Retina (tissue), 1 donor: ENCODE results near the gene ACTN1.

Experiments used
- DNase-seq: peaks from one replicate; pipeline ENCODE4 v3.0.0-alpha.2; 2016

The ACTN1 gene

GRCh38 chr14:68948686-68949600 is 30.2 kb downstream of the ACTN1 start:
- DNase-seq = no peak

DNA sequence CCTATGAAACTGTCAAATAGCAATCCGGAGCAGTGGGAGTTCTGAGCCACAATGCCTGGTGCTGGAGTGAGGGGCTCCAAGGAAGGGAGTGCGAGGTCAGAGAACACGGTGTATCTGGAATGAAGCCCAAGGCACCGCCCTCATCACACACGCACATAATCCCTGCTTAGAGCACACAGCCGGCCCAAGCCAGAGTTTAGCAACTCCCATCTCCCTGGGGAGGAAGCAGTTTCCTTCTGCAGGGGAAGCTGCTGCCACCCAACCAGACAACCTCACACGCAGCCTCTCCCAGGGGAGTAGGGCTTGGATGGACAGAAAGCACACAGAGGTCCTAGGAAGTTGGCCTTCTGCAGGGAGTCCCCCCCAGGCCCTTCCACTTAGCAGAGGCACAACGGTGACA is 31.3 kb downstream of the ACTN1 start:
- no peak for DNase-seq

- DNase-seq = no peak
These were observed 32.6 kb downstream of the ACTN1 start for GRCh38 chr14:68946489-68946822.

DNA sequence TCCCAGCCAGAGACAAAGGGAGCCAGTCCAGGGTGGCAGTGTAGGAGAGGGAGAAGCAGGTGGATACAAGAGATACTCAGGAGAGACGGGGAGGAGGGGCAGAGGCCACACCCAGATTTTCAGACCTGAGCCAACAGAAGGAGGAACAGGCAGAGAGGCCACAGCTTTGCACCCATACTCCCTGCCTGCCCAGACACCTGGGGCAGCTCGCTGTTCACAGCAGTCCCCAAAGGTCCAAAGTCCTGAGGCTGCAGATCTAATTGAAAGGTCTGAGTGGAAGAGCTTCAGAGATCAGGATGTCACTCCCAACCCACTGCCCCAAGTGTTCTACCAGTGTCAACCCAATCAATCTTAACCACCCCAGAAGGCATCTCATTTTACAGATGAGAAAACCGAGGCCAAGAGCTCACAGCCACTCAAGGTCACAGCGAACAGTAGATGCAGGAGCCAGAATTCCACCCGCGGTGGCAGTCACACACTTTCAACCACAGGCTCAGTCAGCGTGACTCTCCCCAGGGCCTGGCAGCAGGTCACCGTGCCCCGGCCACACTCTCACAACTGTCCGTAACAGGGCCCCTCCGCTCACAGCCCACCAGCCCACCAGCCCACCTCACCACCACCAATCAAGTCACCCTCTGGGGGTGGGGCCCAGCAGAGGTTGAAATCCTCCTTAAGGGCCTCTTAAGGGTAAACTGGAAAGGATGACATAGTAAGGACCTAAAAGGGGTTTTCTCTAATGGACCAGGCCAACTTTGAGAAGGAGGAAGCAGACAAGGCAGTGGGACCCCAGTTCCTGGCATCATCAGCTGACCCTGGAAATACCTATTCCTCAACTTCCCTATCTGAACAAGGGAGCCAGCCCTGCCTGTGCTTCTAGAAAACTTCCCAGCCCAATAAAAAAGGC is 33.3 kb downstream of the ACTN1 start:
- DNase-seq = no peak

DNA sequence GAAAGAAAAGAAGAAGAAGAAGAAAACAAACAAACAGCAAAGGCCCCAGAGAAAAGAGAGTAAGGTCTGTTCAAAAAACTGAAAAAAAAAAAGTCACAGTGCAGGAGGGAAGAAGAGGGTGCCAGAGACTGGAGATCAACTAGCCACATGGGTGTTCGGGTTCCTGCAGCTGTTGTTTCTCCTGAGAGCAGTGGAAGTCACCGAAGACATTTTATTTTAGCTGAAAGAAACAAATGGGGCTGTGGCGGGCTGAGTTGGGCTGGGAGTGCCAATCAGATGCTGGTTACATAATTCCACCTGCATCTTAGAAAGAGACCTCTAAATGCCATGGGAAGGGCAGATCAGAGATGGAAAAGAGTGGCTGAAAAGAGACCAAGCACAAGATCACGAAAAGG is 33.9 kb downstream of the ACTN1 start:
- DNase-seq = no peak

GRCh38 chr14:68944162-68944561 is 34.9 kb downstream of the ACTN1 start:
- no peak for DNase-seq

DNA sequence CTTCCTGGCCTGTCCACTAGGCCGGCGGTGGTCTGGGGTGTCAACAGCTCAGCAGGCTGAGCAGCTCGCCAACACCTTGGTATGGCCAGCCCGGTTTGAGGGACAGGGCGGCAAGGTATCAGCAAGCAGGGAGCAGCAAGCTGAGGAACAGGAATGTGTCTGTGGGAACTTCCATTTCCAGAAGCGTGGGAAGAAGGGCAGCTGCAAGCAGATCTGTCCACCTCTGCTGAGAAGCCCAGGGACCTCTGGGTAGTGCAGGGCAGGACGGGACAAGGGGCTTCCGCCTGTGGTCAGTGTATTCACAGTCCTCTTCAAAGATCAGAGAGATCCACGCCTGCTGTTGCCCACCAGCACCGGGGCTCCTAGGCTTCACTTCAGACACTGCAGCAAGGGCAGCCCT is 36.0 kb downstream of the ACTN1 start:
- DNase-seq = no peak

- no peak for DNase-seq
These were observed 36.6 kb downstream of the ACTN1 start for GRCh38 chr14:68942296-68943035.

DNA sequence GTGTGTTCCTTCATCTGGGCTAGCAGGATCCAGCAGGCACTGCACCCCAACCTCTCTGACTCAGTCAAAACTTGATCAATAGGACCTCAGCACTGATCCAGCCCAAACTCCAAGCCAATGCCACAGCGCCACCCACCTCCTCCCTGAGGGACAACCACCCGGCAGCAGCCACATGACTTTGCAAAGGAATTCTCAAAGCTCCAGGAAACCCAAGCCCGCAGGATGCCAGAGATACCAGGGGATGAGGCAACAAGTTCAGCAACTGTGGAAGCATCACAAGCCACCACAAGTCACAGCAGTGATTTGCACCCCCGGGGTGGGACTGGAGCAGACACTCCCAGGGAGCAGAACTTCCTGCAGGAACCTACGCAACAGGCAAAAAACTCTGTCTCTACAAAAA is 37.3 kb downstream of the ACTN1 start:
- DNase-seq = no peak

DNA sequence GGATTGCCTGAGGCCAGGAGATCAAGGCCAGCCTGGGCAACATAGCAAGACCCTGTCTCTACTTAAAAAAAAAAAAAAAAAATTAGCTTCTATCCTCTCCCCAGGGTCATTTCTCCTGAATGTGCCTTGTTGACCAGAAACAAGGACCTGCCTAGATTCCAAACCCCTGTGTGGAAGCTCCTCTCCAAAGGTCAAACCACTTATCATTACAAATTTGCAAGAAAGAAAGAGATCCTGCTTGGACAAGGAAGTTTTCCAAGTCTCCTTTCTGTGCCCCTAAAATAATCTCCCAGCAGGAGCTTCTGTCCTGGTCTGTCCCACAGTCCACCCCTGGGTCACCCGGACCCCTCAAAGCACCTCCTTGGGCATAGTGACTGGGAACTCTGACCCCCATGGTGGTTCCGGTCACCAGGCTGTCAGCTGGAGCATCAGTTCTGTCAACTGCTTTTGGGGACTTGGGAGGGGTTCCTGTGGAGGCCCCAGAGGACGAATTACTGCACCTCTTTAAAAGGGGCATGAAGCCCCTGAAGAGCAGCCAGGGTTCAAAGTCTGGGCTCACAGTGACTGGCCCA is 38.4 kb downstream of the ACTN1 start:
- DNase-seq = no peak

DNA sequence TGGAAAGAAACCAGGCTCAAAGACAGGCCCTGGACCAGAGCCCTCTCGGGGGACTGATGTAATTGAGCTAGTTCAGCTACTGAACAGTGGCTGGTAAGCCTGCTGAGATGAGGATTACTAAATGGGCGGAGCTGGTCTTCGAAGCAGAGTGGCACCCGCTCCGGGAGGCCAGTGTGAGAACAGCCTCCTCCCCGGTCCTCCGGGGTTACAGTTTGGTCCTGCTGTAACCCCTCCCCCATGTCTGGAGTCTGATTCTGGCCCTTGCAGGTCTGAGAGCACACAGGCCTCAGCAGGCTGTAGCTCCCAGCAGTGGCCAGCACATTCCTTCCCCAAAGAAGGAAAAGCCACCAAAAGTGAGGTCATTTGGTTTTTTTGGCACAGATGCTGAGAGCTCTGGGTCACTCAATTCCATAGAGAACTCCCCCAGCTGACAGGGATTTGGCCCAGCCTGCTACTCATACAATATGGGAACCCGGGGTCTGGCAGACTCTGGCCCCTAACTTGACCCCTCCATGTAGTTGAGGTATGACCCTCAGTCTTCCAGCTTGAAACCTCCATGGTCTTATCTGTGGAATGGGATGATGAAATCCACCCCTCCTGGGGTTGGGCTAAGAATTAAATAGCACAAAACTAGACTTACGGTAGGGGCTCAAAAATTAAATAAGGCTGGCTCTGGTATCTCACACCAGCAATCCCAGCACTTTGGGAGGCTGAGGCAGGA is 39.0 kb downstream of the ACTN1 start:
- no peak for DNase-seq

GRCh38 chr14:68939181-68939892 is 39.8 kb downstream of the ACTN1 start:
- no peak for DNase-seq

DNA sequence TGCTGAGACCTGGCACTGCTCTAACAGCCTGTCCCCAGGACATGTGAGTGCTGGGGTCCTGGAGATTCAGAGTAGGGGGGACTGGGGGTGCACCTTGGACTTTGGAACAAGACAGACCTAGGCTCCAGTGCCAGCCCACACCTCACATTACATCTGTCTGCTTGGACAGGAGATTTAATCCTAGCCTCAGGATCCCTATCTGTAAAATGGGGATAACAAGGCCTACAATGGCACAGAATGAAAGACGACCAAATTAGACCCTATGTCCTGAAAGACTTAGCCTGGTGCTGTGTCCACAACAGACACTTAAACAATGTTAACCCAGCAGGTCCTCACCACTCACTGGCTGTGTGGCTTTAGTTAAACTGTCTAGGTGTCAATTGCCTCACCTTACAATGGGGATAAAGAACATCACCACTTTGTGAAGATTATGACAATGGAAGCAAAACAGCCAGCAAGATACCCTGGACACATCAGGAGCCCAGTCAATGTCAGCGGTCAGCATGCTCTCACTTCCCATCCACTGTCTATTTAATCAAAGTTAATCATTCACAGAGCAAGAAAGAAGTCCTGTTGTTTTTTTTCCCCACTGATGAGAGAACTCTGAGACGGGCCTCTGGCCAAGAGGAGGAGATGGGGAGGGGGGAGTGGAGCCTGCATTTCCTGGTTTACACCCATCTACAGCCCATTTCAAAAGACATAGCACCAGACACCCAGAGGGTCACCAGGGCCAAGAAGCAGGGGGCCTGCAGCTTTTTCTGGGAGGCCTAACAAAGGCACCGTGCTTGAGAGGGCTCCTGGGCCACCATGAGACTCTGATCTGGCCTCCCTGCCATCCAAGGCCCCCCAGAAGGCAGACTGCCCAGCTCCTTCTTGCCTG is 40.6 kb downstream of the ACTN1 start:
- no peak for DNase-seq

GRCh38 chr14:68937471-68938270 is 41.4 kb downstream of the ACTN1 start:
- no peak for DNase-seq

GRCh38 chr14:68936980-68937379 is 42.1 kb downstream of the ACTN1 start:
- no peak for DNase-seq

DNA sequence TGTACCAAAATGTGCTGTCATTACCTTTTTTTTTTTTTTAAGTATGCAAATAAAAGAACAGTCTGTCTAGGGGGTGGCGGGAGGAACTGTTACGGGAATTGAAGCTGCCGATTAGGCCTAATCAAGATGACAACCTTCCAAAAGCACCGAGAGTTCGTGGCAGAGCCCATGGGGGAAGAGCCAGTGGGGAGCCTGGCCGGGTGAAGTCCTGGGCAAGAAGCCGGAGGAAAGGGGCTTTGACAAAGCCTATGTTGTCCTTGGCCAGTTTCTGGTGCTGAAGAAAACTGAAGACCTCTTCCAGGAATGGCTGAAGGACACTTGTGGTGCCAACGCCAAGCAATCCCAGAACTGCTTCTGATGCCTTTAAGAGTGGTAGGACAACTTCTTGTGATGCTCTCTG is 42.6 kb downstream of the ACTN1 start:
- DNase-seq = no peak

GRCh38 chr14:68935761-68936214 is 43.3 kb downstream of the ACTN1 start:
- DNase-seq = no peak

DNA sequence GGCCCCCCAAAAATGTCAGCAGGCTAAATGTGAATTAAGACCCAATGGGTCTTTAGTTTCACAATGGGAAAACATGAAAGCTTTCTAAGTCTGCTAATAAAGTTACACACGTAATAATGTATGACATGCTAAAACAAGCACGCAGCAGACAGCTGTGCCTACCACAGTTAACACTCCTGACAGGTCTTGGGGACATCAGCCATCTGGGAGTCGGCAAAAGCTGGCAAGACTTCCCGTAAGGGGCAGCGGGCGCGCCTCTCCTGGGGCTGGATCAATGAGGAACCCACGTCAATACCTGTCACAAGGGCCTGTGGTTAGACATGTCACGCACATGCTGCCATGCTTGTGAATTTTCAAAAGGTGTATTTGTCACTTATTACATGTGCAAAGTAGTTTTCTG is 45.0 kb downstream of the ACTN1 start:
- DNase-seq = no peak

GRCh38 chr14:68932686-68933085 is 46.4 kb downstream of the ACTN1 start:
- no peak for DNase-seq

DNA sequence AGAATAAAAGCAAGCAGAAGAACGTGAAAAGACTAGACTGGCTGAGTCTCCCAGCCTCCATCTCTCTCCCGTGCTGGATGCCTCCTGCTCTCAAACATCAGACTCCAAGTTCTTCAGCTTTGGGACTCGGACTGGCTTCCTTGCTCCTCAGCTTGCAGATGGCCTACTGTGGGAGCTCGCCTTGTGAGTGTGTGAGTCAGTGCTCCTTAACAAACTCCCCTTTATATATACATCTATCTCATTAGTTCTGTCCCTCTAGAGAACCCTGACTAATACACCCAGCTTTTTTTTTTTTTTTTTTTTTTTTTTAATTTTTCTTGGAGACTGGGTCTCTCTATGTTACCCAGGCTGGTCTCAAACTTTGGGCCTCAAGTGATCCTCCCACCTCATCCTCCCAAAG is 46.9 kb downstream of the ACTN1 start:
- no peak for DNase-seq
